ENCODE data around the gene EBF4.

EBF4 gene

DNA sequence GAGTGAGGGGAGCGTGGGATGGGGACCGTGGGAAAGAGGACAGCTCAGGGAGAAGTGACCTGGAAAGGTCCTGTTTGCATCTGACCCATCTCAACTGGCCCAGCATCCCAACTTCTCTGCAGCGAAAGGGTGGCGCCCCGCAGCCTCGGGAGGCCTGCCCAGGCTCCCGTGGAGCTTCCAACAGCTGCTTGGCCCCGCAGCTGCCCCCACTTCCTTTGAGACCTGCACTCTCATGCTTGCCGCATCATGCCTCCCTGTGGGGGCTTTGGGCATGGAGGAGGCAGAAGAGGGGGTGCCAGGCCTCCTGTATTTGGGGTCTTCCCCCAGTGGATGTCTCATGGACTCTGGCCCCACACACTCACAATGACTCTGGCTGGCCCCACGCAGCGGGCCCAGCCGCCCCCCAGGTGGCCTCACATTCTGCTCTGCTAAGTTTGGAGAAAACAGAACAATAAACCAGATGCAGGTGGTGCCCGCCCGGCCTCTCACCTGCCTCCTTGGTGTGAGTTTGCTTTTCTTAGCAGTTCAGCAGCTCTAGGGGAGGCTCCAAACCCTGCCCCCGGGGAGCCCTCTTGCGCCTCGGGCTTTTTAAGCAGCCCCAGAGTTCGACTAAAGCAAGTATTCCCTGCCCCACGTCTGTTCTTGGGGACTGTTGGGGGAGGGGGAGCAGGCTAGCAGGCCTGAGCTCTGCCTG is 67.2 kb downstream of the EBF4 start:
- no peak for DNase-seq
- Histone ChIP-seq H4K91ac (ENCODE audit: low read length) (no peak overlapping the region), H3K4me1 (ENCODE audit: control insufficient read depth, insufficient read depth, low read depth, low read length) (no peaks in the 10 kb centered on the region), H3K4me3 (ENCODE audit: insufficient read depth in 1 of 2, low read depth in 1 of 2, low read length in 2 of 2) (no peak overlapping the region), H3K27me3 (ENCODE audit: control insufficient read depth in 1 of 2, insufficient read depth in 1 of 2, low read length in 2 of 2) (peaks cover 69 to 77% of the 10 kb centered on the region in 2 experiments), H3K23ac (ENCODE audit: low read length in 2 of 2) (no peak overlapping the region), H2BK15ac (ENCODE audit: low read depth, poor library complexity, severe bottlenecking) (no peak overlapping the region), H3K36me3 (ENCODE audit: control insufficient read depth in 1 of 2, insufficient read depth in 2 of 2, low read depth in 1 of 2, low read length in 2 of 2) (no peaks in the 10 kb centered on the region), H3K79me1 (replicated peaks; ENCODE audit: low read length, poor library complexity, severe bottlenecking) (no peaks in the 10 kb centered on the region), H3K14ac (ENCODE audit: low read length in 2 of 2) (no peak overlapping the region), H3K9ac (ENCODE audit: low read length) (no peak overlapping the region), H3K9me3 (ENCODE audit: control insufficient read depth, low read length) (no peaks in the 10 kb centered on the region), H2BK12ac (ENCODE audit: low read length in 2 of 2) (no peak overlapping the region), H2AK5ac (ENCODE audit: low read length, severe bottlenecking) (no peak overlapping the region), H4K8ac (ENCODE audit: low read length) (no peak overlapping the region), H3K27ac (ENCODE audit: low read length, poor library complexity, severe bottlenecking) (no peak overlapping the region), H3K4ac (ENCODE audit: low read depth in 1 of 2, low read length in 2 of 2) (no peak overlapping the region), H2BK5ac (ENCODE audit: low read depth, low read length, poor library complexity, severe bottlenecking) (no peak overlapping the region), H2AFZ (ENCODE audit: low read depth, low read length) (no peak overlapping the region), H3K18ac (ENCODE audit: low read depth in 1 of 2, low read length in 2 of 2) (no peak overlapping the region), H3K4me2 (ENCODE audit: low read length, poor library complexity, severe bottlenecking) (no peak overlapping the region), H2BK120ac (ENCODE audit: low read depth, low read length) (no peak overlapping the region)
- WGBS: 67% methylated on average over 19 of the region's 19 CpGs

DNA sequence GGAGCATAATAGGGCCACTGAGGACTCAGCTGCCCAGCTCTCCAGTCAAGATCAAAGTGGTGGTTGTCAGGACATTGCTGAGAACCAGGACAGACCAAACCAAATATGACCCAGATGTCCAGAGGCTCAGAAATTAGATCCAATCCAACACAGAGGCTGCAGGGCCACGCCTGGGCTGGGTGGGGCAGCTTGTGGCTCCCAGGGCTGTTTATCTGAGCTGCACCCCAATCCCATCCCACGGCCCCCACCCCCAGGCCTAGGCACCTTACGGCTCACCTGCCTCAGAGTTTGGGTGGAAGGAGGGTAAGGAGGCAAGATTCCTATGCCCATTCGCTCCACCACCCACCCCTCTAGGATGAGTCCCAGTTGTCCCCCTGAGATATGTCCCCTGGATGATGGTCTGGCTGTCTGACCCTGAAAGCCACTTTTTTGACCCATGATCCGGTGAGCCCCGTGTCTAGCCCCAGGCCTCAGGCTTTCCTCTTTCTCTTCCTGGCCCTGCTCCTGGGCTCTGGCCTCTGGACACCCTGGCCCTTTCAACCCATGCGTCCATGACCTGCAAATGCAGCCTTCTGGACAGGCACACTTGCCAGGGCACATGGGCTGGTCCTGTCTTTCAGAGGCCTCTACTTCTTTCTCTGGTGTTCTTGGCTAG is 67.8 kb downstream of the EBF4 start:
- H3K27ac ChIP-seq (ENCODE audit: low read length, poor library complexity, severe bottlenecking): no peak overlapping the region
- no peak overlapping the region for H3K4ac ChIP-seq (ENCODE audit: low read depth in 1 of 2, low read length in 2 of 2)
- no peak overlapping the region for H3K4me3 ChIP-seq (ENCODE audit: insufficient read depth in 1 of 2, low read depth in 1 of 2, low read length in 2 of 2)
- H3K9ac ChIP-seq (ENCODE audit: low read length): no peak overlapping the region
- H3K4me1 ChIP-seq (ENCODE audit: control insufficient read depth, insufficient read depth, low read depth, low read length): no peaks in the 10 kb centered on the region
- no peak overlapping the region for H2BK12ac ChIP-seq (ENCODE audit: low read length in 2 of 2)
- peaks cover 62 to 71% of the 10 kb centered on the region in 2 experiments for H3K27me3 ChIP-seq (ENCODE audit: control insufficient read depth in 1 of 2, insufficient read depth in 1 of 2, low read length in 2 of 2)
- WGBS: 94% methylated on average over 6 of the region's 7 CpGs
- no peak overlapping the region for H4K8ac ChIP-seq (ENCODE audit: low read length)
- H2BK15ac ChIP-seq (ENCODE audit: low read depth, poor library complexity, severe bottlenecking): peak overlapping the region; percentile 26
- DNase-seq: no peak
- H4K91ac ChIP-seq (ENCODE audit: low read length): no peak overlapping the region
- H2BK120ac ChIP-seq (ENCODE audit: low read depth, low read length): no peak overlapping the region
- no peak overlapping the region for H3K14ac ChIP-seq (ENCODE audit: low read length in 2 of 2)
- no peaks in the 10 kb centered on the region for H3K79me1 ChIP-seq (replicated peaks; ENCODE audit: low read length, poor library complexity, severe bottlenecking)
- H3K9me3 ChIP-seq (ENCODE audit: control insufficient read depth, low read length): no peaks in the 10 kb centered on the region
- no peak overlapping the region for H2BK5ac ChIP-seq (ENCODE audit: low read depth, low read length, poor library complexity, severe bottlenecking)
- H3K4me2 ChIP-seq (ENCODE audit: low read length, poor library complexity, severe bottlenecking): no peak overlapping the region
- H2AK5ac ChIP-seq (ENCODE audit: low read length, severe bottlenecking): no peak overlapping the region
- H2AFZ ChIP-seq (ENCODE audit: low read depth, low read length): no peak overlapping the region
- H3K23ac ChIP-seq (ENCODE audit: low read length in 2 of 2): no peak overlapping the region
- no peaks in the 10 kb centered on the region for H3K36me3 ChIP-seq (ENCODE audit: control insufficient read depth in 1 of 2, insufficient read depth in 2 of 2, low read depth in 1 of 2, low read length in 2 of 2)
- no peak overlapping the region for H3K18ac ChIP-seq (ENCODE audit: low read depth in 1 of 2, low read length in 2 of 2)

DNA sequence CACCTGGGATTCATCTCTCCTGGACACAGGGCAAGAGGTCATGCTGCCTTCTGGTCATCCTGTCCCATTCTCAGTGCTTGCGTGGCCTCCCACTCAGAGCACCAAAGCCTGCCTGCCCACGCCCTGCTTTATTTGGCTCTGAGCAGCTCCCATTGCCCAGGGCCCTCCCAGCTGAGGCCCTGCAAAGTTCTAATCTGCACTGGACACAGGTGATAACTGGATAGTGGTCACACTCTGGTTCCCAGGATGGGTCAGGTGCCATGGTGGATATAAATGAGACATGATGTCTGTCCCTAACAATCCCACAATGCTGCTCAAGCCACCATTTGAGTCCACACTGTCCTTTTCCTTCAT is 68.3 kb downstream of the EBF4 start:
- H2BK12ac ChIP-seq (ENCODE audit: low read length in 2 of 2): no peak overlapping the region
- no peak for DNase-seq
- H3K14ac ChIP-seq (ENCODE audit: low read length in 2 of 2): no peak overlapping the region
- H3K79me1 ChIP-seq (replicated peaks; ENCODE audit: low read length, poor library complexity, severe bottlenecking): no peaks in the 10 kb centered on the region
- H4K91ac ChIP-seq (ENCODE audit: low read length): no peak overlapping the region
- no peak overlapping the region for H3K4me2 ChIP-seq (ENCODE audit: low read length, poor library complexity, severe bottlenecking)
- no peak overlapping the region for H2BK120ac ChIP-seq (ENCODE audit: low read depth, low read length)
- H2BK5ac ChIP-seq (ENCODE audit: low read depth, low read length, poor library complexity, severe bottlenecking): no peak overlapping the region
- no peaks in the 10 kb centered on the region for H3K9me3 ChIP-seq (ENCODE audit: control insufficient read depth, low read length)
- H2BK15ac ChIP-seq (ENCODE audit: low read depth, poor library complexity, severe bottlenecking): no peak overlapping the region
- H3K4ac ChIP-seq (ENCODE audit: low read depth in 1 of 2, low read length in 2 of 2): no peak overlapping the region
- no peaks in the 10 kb centered on the region for H3K36me3 ChIP-seq (ENCODE audit: control insufficient read depth in 1 of 2, insufficient read depth in 2 of 2, low read depth in 1 of 2, low read length in 2 of 2)
- H3K18ac ChIP-seq (ENCODE audit: low read depth in 1 of 2, low read length in 2 of 2): no peak overlapping the region
- no peak overlapping the region for H4K8ac ChIP-seq (ENCODE audit: low read length)
- H3K27me3 ChIP-seq (ENCODE audit: control insufficient read depth in 1 of 2, insufficient read depth in 1 of 2, low read length in 2 of 2): peaks cover 57 to 67% of the 10 kb centered on the region in 2 experiments
- no peak overlapping the region for H2AK5ac ChIP-seq (ENCODE audit: low read length, severe bottlenecking)
- H3K23ac ChIP-seq (ENCODE audit: low read length in 2 of 2): no peak overlapping the region
- no peak overlapping the region for H3K9ac ChIP-seq (ENCODE audit: low read length)
- no peak overlapping the region for H3K27ac ChIP-seq (ENCODE audit: low read length, poor library complexity, severe bottlenecking)
- H3K4me1 ChIP-seq (ENCODE audit: control insufficient read depth, insufficient read depth, low read depth, low read length): no peaks in the 10 kb centered on the region
- WGBS: 100% methylated on average over 2 of the region's 2 CpGs
- H3K4me3 ChIP-seq (ENCODE audit: insufficient read depth in 1 of 2, low read depth in 1 of 2, low read length in 2 of 2): no peak overlapping the region
- H2AFZ ChIP-seq (ENCODE audit: low read depth, low read length): no peak overlapping the region

DNA sequence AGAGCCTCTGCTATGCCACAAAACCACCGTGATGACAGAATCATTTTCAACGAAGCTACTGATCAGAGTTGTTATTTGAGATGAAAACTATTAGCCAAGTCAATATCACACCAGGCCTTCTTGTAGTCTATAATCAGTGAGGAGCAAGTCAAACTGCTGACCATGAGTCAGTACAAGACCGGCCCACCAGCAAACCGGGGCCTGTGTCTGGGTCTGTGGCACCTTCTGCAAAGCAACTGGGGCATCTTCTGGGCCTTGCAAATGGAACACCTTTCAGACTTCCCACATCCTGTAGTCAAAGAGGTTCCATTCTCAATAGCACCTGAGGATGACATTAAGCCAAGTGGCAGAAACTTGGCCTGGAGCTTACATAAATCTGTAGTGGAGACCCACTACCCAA is 69.3 kb downstream of the EBF4 start:
- Histone ChIP-seq H3K79me1 (replicated peaks; ENCODE audit: low read length, poor library complexity, severe bottlenecking) (no peaks in the 10 kb centered on the region), H4K8ac (ENCODE audit: low read length) (no peak overlapping the region)
- 80% methylated on average over 4 of the region's 4 CpGs for WGBS

More for the DNA sequence above, 69.3 kb downstream of the EBF4 start:
- Histone ChIP-seq H3K23ac (ENCODE audit: low read length in 2 of 2) (no peak overlapping the region), H3K27me3 (ENCODE audit: control insufficient read depth in 1 of 2, insufficient read depth in 1 of 2, low read length in 2 of 2) (peaks cover 47 to 67% of the 10 kb centered on the region in 2 experiments), H4K91ac (ENCODE audit: low read length) (no peak overlapping the region), H3K14ac (ENCODE audit: low read length in 2 of 2) (no peak overlapping the region), H2BK120ac (ENCODE audit: low read depth, low read length) (no peak overlapping the region), H2BK5ac (ENCODE audit: low read depth, low read length, poor library complexity, severe bottlenecking) (no peak overlapping the region), H3K36me3 (ENCODE audit: control insufficient read depth in 1 of 2, insufficient read depth in 2 of 2, low read depth in 1 of 2, low read length in 2 of 2) (no peaks in the 10 kb centered on the region), H3K18ac (ENCODE audit: low read depth in 1 of 2, low read length in 2 of 2) (no peak overlapping the region), H3K9ac (ENCODE audit: low read length) (no peak overlapping the region), H3K27ac (ENCODE audit: low read length, poor library complexity, severe bottlenecking) (no peak overlapping the region), H3K4me2 (ENCODE audit: low read length, poor library complexity, severe bottlenecking) (no peak overlapping the region), H2BK12ac (ENCODE audit: low read length in 2 of 2) (no peak overlapping the region), H2AK5ac (ENCODE audit: low read length, severe bottlenecking) (no peak overlapping the region), H2AFZ (ENCODE audit: low read depth, low read length) (no peak overlapping the region), H3K9me3 (ENCODE audit: control insufficient read depth, low read length) (no peaks in the 10 kb centered on the region), H3K4me3 (ENCODE audit: insufficient read depth in 1 of 2, low read depth in 1 of 2, low read length in 2 of 2) (no peak overlapping the region), H2BK15ac (ENCODE audit: low read depth, poor library complexity, severe bottlenecking) (no peak overlapping the region), H3K4ac (ENCODE audit: low read depth in 1 of 2, low read length in 2 of 2) (no peak overlapping the region), H3K4me1 (ENCODE audit: control insufficient read depth, insufficient read depth, low read depth, low read length) (no peaks in the 10 kb centered on the region)
- DNase-seq: no peak
